GM19452 (cell line): Measurements from ENCODE around the gene VN1R5.

Experiments used
- ATAC-seq: cut with Tn5 transposase; IDR thresholded peaks from one replicate; pipeline ENCODE4 v1.9.1; 2021; ENCODE audit not compliant: unreplicated experiment

The VN1R5 gene

DNA sequence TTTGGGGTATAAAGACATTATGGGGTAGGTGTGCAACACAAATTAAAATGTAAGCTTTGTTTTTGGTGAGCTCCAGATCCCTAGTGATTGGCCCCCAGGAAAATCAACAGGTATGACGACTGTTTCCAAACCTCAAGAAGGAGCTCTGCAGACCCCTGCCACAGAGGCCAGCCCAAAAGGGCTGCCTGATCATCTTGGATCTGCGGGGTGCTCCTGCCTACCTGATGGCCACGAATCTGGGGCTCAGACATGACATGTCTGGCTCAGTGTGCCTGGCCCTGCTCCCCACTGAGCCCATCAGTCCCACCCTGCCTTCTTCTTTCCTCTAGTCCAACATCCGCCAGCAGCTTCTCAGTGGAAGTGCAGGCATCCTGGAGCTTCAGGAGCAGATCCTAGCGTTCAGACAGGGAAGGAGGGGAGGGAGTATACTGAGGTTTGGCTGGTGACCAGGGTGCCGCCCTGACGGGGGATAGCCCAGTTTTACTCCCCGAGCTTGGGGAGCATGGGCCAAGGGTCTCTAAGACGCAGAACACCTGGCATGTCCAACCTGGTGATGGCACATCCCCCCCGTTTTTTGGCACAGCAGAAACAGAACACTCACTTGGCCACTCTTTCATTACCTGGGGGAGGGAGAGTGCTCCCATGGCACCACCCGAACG is 44.0 kb downstream of the VN1R5 start:
- ATAC-seq: no peak

GRCh38 chr1:247300491-247301175 is 44.8 kb downstream of the VN1R5 start:
- no peak for ATAC-seq

GRCh38 chr1:247301176-247301540 is 45.3 kb downstream of the VN1R5 start:
- no peak for ATAC-seq

DNA sequence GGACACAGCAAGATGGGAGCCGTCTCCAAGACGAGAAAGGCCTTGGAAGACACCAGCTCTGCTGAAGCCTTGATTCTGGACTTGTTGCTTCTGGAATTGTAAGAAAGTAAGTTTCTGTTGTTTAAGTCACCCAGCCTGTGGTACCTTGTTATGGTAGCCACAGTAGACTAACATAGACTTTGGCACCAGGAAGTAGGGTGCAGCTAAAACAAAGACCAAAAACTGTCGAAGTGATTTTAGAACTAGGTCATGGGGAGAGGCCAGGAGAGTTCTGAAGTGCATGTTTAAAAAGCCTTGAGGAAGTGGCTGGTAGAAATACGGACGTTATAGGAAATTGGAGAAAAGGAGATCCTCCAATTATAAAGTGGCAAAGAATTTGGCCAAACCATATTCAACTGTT is 47.3 kb downstream of the VN1R5 start:
- no peak for ATAC-seq

DNA sequence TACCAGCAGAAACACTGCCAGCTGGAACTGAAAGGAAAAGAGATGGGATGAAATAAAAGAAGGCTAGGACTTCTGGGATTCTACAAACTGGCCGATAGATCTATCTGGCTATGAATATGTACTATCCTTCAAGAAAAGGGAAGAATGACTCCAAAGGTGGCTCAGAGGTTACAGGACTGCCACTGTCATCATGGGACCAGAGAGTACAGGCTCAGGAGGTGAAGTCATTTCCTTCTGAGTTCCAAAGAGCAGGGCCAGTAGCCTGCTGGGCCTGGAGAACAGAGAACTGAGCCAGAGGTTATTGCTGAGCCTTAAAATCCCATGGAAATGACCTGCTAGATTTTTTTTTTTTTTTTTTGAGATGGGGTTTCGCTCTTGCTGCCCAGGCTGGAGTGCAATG is 48.2 kb downstream of the VN1R5 start:
- no peak for ATAC-seq
